ENCODE measurements around the gene RBFA. TPM values are rescaled to one million over a fixed set of nuclear protein-coding genes. Genes with fewer than 3 reads are reported as not detected.

Gene RBFA
- polyA plus RNA-seq, 3 donors: 4.0 to 14.7 (median 5.7) TPM

GRCh38 chr18:80056095-80056494, 21.9 kb downstream of the RBFA start:
- no peaks in the 10 kb centered on the region for H3K79me2 ChIP-seq (ENCODE audit: insufficient read depth, low read length)
- Mint-ChIP-seq H3K27ac (no peak overlapping the region), H3K27me3 (ENCODE audit: low read depth in 3 of 3) (peaks cover 1 to 7% (median 4%) of the 10 kb centered on the region in 3 donors), H3K9me3 (peaks cover 39 to 75% (median 70%) of the 10 kb centered on the region in 7 donors), H3K4me3 (no peak overlapping the region), H3K36me3 (no peaks in the 10 kb centered on the region), H3K4me1 (no peaks in the 10 kb centered on the region)
- H3K27ac ChIP-seq (ENCODE audit: low read depth in 1 of 2, low read length in 2 of 2): no peak overlapping the region
- peaks cover 52 to 80% of the 10 kb centered on the region in 2 donors for H3K9me3 ChIP-seq (replicated peaks in 1 of 2; ENCODE audit: control insufficient read depth in 1 of 2, insufficient read depth in 1 of 2, low read length in 2 of 2)
- H3K27me3 ChIP-seq (ENCODE audit: control insufficient read depth in 2 of 2, insufficient read depth in 2 of 2, low read length in 2 of 2): no peaks in the 10 kb centered on the region
- TF ChIP-seq, protein P1, sequence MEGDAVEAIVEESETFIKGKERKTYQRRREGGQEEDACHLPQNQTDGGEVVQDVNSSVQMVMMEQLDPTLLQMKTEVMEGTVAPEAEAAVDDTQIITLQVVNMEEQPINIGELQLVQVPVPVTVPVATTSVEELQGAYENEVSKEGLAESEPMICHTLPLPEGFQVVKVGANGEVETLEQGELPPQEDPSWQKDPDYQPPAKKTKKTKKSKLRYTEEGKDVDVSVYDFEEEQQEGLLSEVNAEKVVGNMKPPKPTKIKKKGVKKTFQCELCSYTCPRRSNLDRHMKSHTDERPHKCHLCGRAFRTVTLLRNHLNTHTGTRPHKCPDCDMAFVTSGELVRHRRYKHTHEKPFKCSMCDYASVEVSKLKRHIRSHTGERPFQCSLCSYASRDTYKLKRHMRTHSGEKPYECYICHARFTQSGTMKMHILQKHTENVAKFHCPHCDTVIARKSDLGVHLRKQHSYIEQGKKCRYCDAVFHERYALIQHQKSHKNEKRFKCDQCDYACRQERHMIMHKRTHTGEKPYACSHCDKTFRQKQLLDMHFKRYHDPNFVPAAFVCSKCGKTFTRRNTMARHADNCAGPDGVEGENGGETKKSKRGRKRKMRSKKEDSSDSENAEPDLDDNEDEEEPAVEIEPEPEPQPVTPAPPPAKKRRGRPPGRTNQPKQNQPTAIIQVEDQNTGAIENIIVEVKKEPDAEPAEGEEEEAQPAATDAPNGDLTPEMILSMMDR (IDR thresholded peaks at IDR 0.05): no peak
- intact Hi-C loops (cut with micrococcal nuclease): no loop called here
- no peaks in the 10 kb centered on the region for H3K36me3 ChIP-seq (replicated peaks in 1 of 2; ENCODE audit: control insufficient read depth in 1 of 2, insufficient read depth in 2 of 2, low read length in 2 of 2)
- H3K4me3 ChIP-seq (replicated peaks in 1 of 3; ENCODE audit: low read depth in 2 of 3, low read length in 3 of 3): no peak overlapping the region
- no CpG with 5 or more reads among the region's 2 CpGs for WGBS (ENCODE audit: insufficient coverage)
- no peak overlapping the region for H3K9ac ChIP-seq (ENCODE audit: insufficient read depth, low read length, poor library complexity, severe bottlenecking)
- DNase-seq: no peak
- no peak overlapping the region for H3K4me2 ChIP-seq (replicated peaks; ENCODE audit: extremely low read depth, low read length, poor library complexity, severe bottlenecking)
- H2AFZ ChIP-seq (ENCODE audit: insufficient read depth, low read depth, low read length, poor library complexity, severe bottlenecking): no peak overlapping the region
- no peaks in the 10 kb centered on the region for H3K4me1 ChIP-seq (ENCODE audit: control insufficient read depth in 1 of 2, insufficient read depth in 2 of 2, low read length in 2 of 2)
- no peaks in the 10 kb centered on the region for H4K20me1 ChIP-seq (ENCODE audit: insufficient read depth, low read length)

DNA sequence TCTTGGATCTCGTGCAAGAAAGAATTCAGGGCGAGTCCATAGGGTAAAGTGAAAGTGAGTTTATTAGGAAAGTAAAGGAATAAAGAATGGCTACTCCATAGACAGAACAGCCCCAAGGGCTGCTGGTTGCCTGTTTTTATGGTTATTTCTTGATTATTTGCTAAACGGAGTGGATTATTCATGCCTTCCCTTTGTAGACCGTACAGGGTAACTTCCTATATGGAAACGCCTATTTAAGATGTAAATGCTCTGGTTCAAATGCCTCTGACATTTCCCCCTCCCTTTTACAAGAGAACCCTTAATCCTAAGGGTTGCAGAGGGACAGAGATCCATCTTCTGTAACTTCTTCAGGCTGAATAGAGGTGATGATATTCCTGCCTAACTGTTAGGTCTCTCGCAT, 25.7 kb downstream of the RBFA start:
- Histone ChIP-seq H3K27me3 (ENCODE audit: control insufficient read depth in 2 of 2, insufficient read depth in 2 of 2, low read length in 2 of 2) (no peaks in the 10 kb centered on the region), H3K36me3 (replicated peaks in 1 of 2; ENCODE audit: control insufficient read depth in 1 of 2, insufficient read depth in 2 of 2, low read length in 2 of 2) (no peaks in the 10 kb centered on the region), H4K20me1 (ENCODE audit: insufficient read depth, low read length) (no peaks in the 10 kb centered on the region), H3K4me3 (replicated peaks in 1 of 3; ENCODE audit: low read depth in 2 of 3, low read length in 3 of 3) (no peak overlapping the region), H2AFZ (ENCODE audit: insufficient read depth, low read depth, low read length, poor library complexity, severe bottlenecking) (no peak overlapping the region), H3K27ac (ENCODE audit: low read depth in 1 of 2, low read length in 2 of 2) (no peak overlapping the region), H3K9me3 (replicated peaks in 1 of 2; ENCODE audit: control insufficient read depth in 1 of 2, insufficient read depth in 1 of 2, low read length in 2 of 2) (peaks cover 61 to 68% of the 10 kb centered on the region in 2 donors), H3K79me2 (ENCODE audit: insufficient read depth, low read length) (no peaks in the 10 kb centered on the region), H3K4me1 (ENCODE audit: control insufficient read depth in 1 of 2, insufficient read depth in 2 of 2, low read length in 2 of 2) (no peaks in the 10 kb centered on the region), H3K9ac (ENCODE audit: insufficient read depth, low read length, poor library complexity, severe bottlenecking) (no peak overlapping the region), H3K4me2 (replicated peaks; ENCODE audit: extremely low read depth, low read length, poor library complexity, severe bottlenecking) (no peak overlapping the region)
- TF ChIP-seq, protein P1 (IDR thresholded peaks at IDR 0.05): no peak
- Mint-ChIP-seq H3K4me1 (no peaks in the 10 kb centered on the region), H3K9me3 (peaks cover 25 to 62% (median 52%) of the 10 kb centered on the region in 7 donors), H3K27me3 (ENCODE audit: low read depth in 3 of 3) (peaks cover 0 to 4% (median 3%) of the 10 kb centered on the region in 3 donors), H3K4me3 (no peak overlapping the region), H3K27ac (no peak overlapping the region), H3K36me3 (no peaks in the 10 kb centered on the region)
- DNase-seq: no peak
- no CpG with 5 or more reads among the region's 6 CpGs for WGBS (ENCODE audit: insufficient coverage)
- intact Hi-C loops (cut with micrococcal nuclease): no loop called here
